ENCODE results near the gene KIF26B. TPM values are rescaled to one million over a fixed set of nuclear protein-coding genes. Genes with fewer than 3 reads are reported as not detected.
A peak's percentile ranks its signal among the peaks of the same experiment; 100 is the strongest.

Gene KIF26B
- total and polyA plus RNA-seq, 5 donors: 0.11 to 0.41 (median 0.29) TPM

DNA sequence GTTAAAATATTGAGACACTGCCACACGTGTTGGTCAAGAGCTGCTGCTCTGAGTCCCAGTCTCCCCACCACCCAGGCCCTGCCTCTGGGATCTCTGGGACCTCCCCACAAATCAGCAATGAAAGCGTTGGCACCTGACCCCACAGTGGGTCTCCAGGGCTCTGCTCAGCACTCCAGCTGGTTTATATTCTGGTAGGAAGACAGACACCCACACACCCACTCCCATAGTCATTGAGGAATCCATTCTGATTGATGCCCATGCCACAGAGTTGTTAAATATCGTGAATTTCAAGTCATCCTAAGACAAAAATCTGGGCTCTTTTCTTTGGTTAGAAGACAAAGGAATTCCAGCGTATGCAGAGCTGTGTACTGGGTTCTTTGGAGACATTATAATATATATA lies 91.6 kb downstream of the KIF26B start:
- Histone ChIP-seq H3K27ac (ENCODE audit: low read length) (no peak overlapping the region), H3K4me3 (ENCODE audit: low read length) (no peak overlapping the region), H3K9me3 (ENCODE audit: control insufficient read depth, low read length) (no peaks in the 10 kb centered on the region), H3K4me1 (ENCODE audit: control insufficient read depth, insufficient read depth, low read length) (no peaks in the 10 kb centered on the region), H3K27me3 (ENCODE audit: control insufficient read depth, insufficient read depth) (no peaks in the 10 kb centered on the region)
- no peak for DNase-seq
- WGBS: 64% methylated on average over 4 of the region's 4 CpGs
- ATAC-seq: no peak
- intact Hi-C loops (cut with DNase I): no loop called here

- Histone ChIP-seq H3K27ac (ENCODE audit: low read length) (no peak overlapping the region), H3K27me3 (ENCODE audit: control insufficient read depth, insufficient read depth) (no peaks in the 10 kb centered on the region), H3K9me3 (ENCODE audit: control insufficient read depth, low read length) (no peaks in the 10 kb centered on the region), H3K4me1 (ENCODE audit: control insufficient read depth, insufficient read depth, low read length) (no peaks in the 10 kb centered on the region), H3K4me3 (ENCODE audit: low read length) (no peak overlapping the region)
- DNase-seq (no peak), ATAC-seq (no peak)
- intact Hi-C loops (cut with DNase I): no loop called here
- 94% methylated on average over 12 of the region's 12 CpGs for WGBS
Observed at GRCh38 chr1:245247356-245247755, 92.6 kb downstream of the KIF26B start.

- H3K4me1 ChIP-seq (ENCODE audit: control insufficient read depth, insufficient read depth, low read length): no peaks in the 10 kb centered on the region
- WGBS: 63% methylated on average over 7 of the region's 7 CpGs
- intact Hi-C loops (cut with DNase I): no loop called here
- ATAC-seq: no peak
- no peak for DNase-seq
- no peak overlapping the region for H3K4me3 ChIP-seq (ENCODE audit: low read length)
- no peak overlapping the region for H3K27ac ChIP-seq (ENCODE audit: low read length)
- no peaks in the 10 kb centered on the region for H3K9me3 ChIP-seq (ENCODE audit: control insufficient read depth, low read length)
- no peaks in the 10 kb centered on the region for H3K27me3 ChIP-seq (ENCODE audit: control insufficient read depth, insufficient read depth)
Observed at GRCh38 chr1:245247801-245248200, 93.0 kb downstream of the KIF26B start.

DNA sequence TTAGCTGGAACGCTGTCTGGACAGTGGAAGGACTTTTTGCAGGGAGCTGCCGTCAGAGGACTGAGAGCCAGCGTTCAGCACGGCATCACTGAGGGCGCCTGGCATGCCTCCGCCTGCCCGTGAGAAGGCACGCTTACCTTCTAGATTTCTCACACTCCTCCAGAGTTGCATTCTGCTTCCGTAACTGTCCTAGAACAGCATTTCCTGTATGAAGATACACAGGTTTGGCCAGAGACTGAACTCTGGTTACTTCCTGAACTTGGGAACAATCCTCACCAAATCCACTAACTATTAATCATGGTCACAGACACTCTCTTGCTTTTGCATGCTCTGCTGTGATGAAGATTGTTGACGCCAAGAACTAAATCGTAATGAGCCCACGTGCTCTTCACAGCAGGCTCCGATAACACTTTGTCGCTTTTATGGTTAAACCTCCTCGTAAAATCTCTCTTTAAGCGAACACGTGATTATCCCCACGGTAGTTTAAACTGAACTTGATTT lies 93.5 kb downstream of the KIF26B start:
- ATAC-seq: no peak
- 81% methylated on average over 18 of the region's 18 CpGs for WGBS
- Histone ChIP-seq H3K9me3 (ENCODE audit: control insufficient read depth, low read length) (no peaks in the 10 kb centered on the region), H3K27me3 (ENCODE audit: control insufficient read depth, insufficient read depth) (no peaks in the 10 kb centered on the region), H3K27ac (ENCODE audit: low read length) (no peak overlapping the region), H3K4me1 (ENCODE audit: control insufficient read depth, insufficient read depth, low read length) (no peaks in the 10 kb centered on the region), H3K4me3 (ENCODE audit: low read length) (no peak overlapping the region)
- intact Hi-C loops (cut with DNase I): no loop called here
- DNase-seq: no peak

DNA sequence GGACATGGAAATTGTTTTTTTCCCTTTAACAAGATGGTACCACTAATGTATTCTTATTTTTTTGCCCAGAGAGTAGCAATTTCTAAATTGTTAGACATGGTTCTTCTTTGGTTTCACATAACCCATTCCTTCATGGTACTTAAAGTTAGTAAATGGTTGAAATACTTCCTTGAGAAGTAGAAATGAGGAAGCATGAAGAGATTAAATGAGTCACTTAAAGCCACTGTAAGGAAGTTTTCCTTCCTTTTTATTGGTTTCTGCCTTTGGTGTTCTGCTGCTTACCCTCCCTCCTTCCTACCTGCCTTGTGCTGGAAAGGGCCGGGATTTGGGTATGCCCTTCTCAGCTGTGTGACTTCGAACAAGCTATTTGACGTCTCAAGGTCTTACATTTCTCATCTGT lies 101.0 kb downstream of the KIF26B start:
- intact Hi-C loops (cut with DNase I): no loop called here
- H3K27ac ChIP-seq (ENCODE audit: low read length): no peak overlapping the region

DNA sequence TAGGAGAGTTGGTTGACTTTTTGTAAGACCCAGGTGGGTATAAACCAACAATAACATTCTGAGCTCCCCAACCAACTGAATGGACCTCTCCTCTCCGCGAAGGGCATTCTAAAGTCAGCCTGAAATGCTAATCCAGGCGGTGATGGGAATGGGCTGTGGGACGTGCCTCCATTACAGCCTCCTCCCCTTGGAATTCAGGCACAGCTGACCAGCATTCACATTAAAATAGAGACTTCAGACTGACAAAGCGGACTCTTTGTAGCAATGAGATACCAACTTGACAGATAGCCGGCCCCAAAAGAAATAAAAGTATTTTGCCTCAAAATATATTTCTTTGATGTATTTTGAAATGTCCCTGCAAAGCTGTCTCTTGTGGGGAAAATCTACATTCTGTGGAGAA lies 101.7 kb downstream of the KIF26B start:
- Histone ChIP-seq H3K27me3 (ENCODE audit: control insufficient read depth, insufficient read depth) (no peaks in the 10 kb centered on the region), H3K9me3 (ENCODE audit: control insufficient read depth, low read length) (no peaks in the 10 kb centered on the region), H3K4me1 (ENCODE audit: control insufficient read depth, insufficient read depth, low read length) (no peaks in the 10 kb centered on the region), H3K4me3 (ENCODE audit: low read length) (no peak overlapping the region), H3K27ac (ENCODE audit: low read length) (no peak overlapping the region)
- no peak for DNase-seq
- intact Hi-C loops (cut with DNase I): no loop called here
- WGBS: 64% methylated on average over 6 of the region's 6 CpGs
- no peak for ATAC-seq

More for the DNA sequence above, 101.0 kb downstream of the KIF26B start:
- no peaks in the 10 kb centered on the region for H3K27me3 ChIP-seq (ENCODE audit: control insufficient read depth, insufficient read depth)
- WGBS: 95% methylated on average over 3 of the region's 3 CpGs
- no peaks in the 10 kb centered on the region for H3K9me3 ChIP-seq (ENCODE audit: control insufficient read depth, low read length)
- no peak for ATAC-seq
- H3K4me1 ChIP-seq (ENCODE audit: control insufficient read depth, insufficient read depth, low read length): no peaks in the 10 kb centered on the region
- no peak overlapping the region for H3K4me3 ChIP-seq (ENCODE audit: low read length)
- no peak for DNase-seq

DNA sequence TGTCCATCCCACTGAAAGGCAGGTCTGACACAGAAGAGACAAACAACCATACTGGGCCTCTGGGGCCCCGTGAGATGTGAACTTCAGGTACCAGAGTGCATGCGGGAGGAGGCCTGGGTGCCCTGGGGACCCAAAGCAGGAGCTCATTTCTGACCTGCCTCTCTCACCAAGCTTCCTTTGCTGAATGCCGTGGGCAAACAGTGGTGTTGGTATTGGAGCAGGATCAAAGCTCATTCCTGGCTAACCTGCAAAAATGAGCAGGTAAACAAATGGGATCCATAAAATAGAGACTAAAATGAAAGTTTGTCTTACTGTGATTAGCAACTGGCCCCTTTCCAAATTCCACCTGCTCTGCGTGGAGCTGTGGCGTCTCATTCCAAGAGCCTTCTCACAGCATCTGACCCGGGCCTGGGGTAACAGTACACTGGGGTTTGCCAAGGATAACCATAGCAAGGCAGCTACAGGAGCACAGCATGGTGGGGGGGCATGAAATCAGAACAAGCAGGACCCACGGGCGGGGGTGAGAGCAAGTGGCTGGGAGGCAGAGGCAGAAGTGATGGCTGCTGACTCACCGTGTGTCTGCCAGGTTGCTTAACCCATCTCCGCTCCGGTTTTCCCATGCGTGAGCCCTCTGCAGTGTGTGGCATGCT lies 103.6 kb downstream of the KIF26B start:
- no peak overlapping the region for H3K4me3 ChIP-seq (ENCODE audit: low read length)
- no peak for DNase-seq
- H3K27ac ChIP-seq (ENCODE audit: low read length): no peak overlapping the region
- H3K4me1 ChIP-seq (ENCODE audit: control insufficient read depth, insufficient read depth, low read length): no peaks in the 10 kb centered on the region
- intact Hi-C loops (cut with DNase I): no loop called here
- ATAC-seq: peak in 1 of 2 donors; percentile 14
- no peaks in the 10 kb centered on the region for H3K9me3 ChIP-seq (ENCODE audit: control insufficient read depth, low read length)
- 73% methylated on average over 12 of the region's 12 CpGs for WGBS
- H3K27me3 ChIP-seq (ENCODE audit: control insufficient read depth, insufficient read depth): no peaks in the 10 kb centered on the region

- H3K4me1 ChIP-seq (ENCODE audit: control insufficient read depth, insufficient read depth, low read length): no peaks in the 10 kb centered on the region
- H3K4me3 ChIP-seq (ENCODE audit: low read length): no peak overlapping the region
- 52% methylated on average over 6 of the region's 6 CpGs for WGBS
- H3K27ac ChIP-seq (ENCODE audit: low read length): no peak overlapping the region
- ATAC-seq (no peak), DNase-seq (no peak)
- H3K9me3 ChIP-seq (ENCODE audit: control insufficient read depth, low read length): no peaks in the 10 kb centered on the region
- no peaks in the 10 kb centered on the region for H3K27me3 ChIP-seq (ENCODE audit: control insufficient read depth, insufficient read depth)
- intact Hi-C loops (cut with DNase I): no loop called here
Observed at GRCh38 chr1:245260110-245260882, 105.5 kb downstream of the KIF26B start.

- H3K9me3 ChIP-seq (ENCODE audit: control insufficient read depth, low read length): no peaks in the 10 kb centered on the region
- H3K4me3 ChIP-seq (ENCODE audit: low read length): no peak overlapping the region
- intact Hi-C loops (cut with DNase I): no loop called here
- H3K4me1 ChIP-seq (ENCODE audit: control insufficient read depth, insufficient read depth, low read length): no peaks in the 10 kb centered on the region
- H3K27me3 ChIP-seq (ENCODE audit: control insufficient read depth, insufficient read depth): no peaks in the 10 kb centered on the region
- DNase-seq (no peak), ATAC-seq (no peak)
- no peak overlapping the region for H3K27ac ChIP-seq (ENCODE audit: low read length)
- WGBS: 95% methylated on average over 5 of the region's 5 CpGs
Observed at GRCh38 chr1:245260883-245261282, 106.1 kb downstream of the KIF26B start.

- no peak overlapping the region for H3K27ac ChIP-seq (ENCODE audit: low read length)
- no peaks in the 10 kb centered on the region for H3K9me3 ChIP-seq (ENCODE audit: control insufficient read depth, low read length)
- no peaks in the 10 kb centered on the region for H3K27me3 ChIP-seq (ENCODE audit: control insufficient read depth, insufficient read depth)
- no peaks in the 10 kb centered on the region for H3K4me1 ChIP-seq (ENCODE audit: control insufficient read depth, insufficient read depth, low read length)
- ATAC-seq (no peak), DNase-seq (no peak)
- no peak overlapping the region for H3K4me3 ChIP-seq (ENCODE audit: low read length)
- 88% methylated on average over 7 of the region's 7 CpGs for WGBS
- intact Hi-C loops (cut with DNase I): no loop called here
Observed at GRCh38 chr1:245261786-245262185, 107.0 kb downstream of the KIF26B start.

DNA sequence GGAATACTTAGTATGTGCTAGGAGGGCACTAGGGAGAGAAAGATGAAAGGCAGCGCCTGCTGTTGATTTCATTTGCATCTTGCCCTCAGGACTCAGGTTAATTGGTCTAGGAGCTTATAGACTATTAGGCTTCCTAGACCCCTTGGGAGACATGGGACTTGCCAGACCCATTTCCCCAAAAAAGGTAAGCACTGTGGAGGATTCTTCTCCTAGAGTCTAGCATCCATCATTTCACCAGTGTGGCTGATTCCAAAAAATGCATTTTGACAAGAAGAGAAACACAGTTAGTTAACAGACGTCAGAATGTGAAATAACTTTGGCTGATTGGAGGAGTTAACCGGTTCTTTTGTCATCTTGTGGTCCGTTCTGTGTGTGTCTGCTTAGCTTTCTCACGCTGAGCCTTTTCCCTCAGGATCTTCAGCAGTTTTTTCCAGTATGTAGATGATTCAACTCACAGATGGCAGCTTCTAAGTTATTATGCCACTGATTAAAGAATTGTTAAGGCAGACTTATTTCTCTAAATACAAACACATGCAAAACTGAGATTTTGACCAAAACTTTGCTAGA lies 108.8 kb downstream of the KIF26B start:
- no peak overlapping the region for H3K4me3 ChIP-seq (ENCODE audit: low read length)
- no peaks in the 10 kb centered on the region for H3K9me3 ChIP-seq (ENCODE audit: control insufficient read depth, low read length)
- WGBS: 62% methylated on average over 5 of the region's 5 CpGs
- ATAC-seq: no peak
- H3K27me3 ChIP-seq (ENCODE audit: control insufficient read depth, insufficient read depth): no peaks in the 10 kb centered on the region
- no peak for DNase-seq
- H3K4me1 ChIP-seq (ENCODE audit: control insufficient read depth, insufficient read depth, low read length): no peaks in the 10 kb centered on the region
- intact Hi-C loops (cut with DNase I): no loop called here
- no peak overlapping the region for H3K27ac ChIP-seq (ENCODE audit: low read length)
